ENCODE results near the gene IFITM5. TPM values are rescaled to one million over a fixed set of nuclear protein-coding genes. Genes with fewer than 3 reads are reported as not detected.

Gene IFITM5
- total and polyA plus RNA-seq, 2 of the 4 experiments (the other 2 are of a cell fraction) = not detected

DNA sequence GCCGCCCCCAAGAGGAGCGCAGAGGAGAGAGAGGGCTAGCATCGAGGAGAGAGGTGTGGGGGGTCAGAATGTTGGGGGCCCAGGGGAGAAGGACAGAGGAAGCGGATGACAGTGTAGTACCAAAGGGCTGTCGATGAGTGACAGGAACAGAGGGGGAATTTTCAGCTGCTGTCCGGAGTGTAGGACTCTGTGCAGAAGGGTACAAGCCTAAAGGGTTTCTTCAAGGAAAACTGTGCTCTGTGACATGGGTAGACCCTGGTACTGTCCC lies 26.5 kb downstream of the IFITM5 start:
- 80% methylated on average over 1 of the region's 6 CpGs; no CpG with 5 or more reads in 1 of the 2 experiments for WGBS, 2 experiments (ENCODE audit: extremely low coverage in 2 of 2, insufficient read length in 1 of 2)
- in situ Hi-C loops (cut with MboI; ENCODE audit: low sequenced_read_pairs) = no loop called here
- no peaks in the 10 kb centered on the region for H3K36me3 ChIP-seq (ENCODE audit: control insufficient read depth, insufficient read depth, low read length)

More for the DNA sequence above, 26.5 kb downstream of the IFITM5 start:
- H2AK5ac ChIP-seq (ENCODE audit: low read depth, low read length) = no peak overlapping the region
- ChIA-PET CTCF (no interaction called here), POLR2A (ENCODE audit: unreplicated experiment) (no interaction called here)
- no peak overlapping the region for H3K4me3 ChIP-seq (ENCODE audit: insufficient read depth, low read depth, low read length)
- H3K27ac ChIP-seq (ENCODE audit: insufficient read depth, low read length) = no peak overlapping the region
- no peak overlapping the region for H2AK9ac ChIP-seq (replicated peaks; ENCODE audit: low read depth, low read length, poor library complexity)
- TF ChIP-seq MAZ (IDR thresholded peaks at IDR 0.05; ENCODE audit: borderline replicate concordance, low read depth, low read length) (no peak), MAFK (IDR thresholded peaks at IDR 0.05; ENCODE audit: low read depth, low read length) (no peak), ELK1 (IDR thresholded peaks at IDR 0.05; ENCODE audit: borderline replicate concordance, low read depth, low read length) (no peak), BHLHE40 (IDR thresholded peaks at IDR 0.05; ENCODE audit: low read depth, low read length) (no peak), CHD1 (IDR thresholded peaks at IDR 0.05; ENCODE audit: low read depth, low read length) (no peak), RAD21 (IDR thresholded peaks at IDR 0.05; ENCODE audit: low read length) (no peak), FOS (IDR thresholded peaks at IDR 0.05; ENCODE audit: low read depth, low read length) (no peak), SMC3 (IDR thresholded peaks at IDR 0.05; ENCODE audit: low read depth, low read length) (no peak), CEBPB (IDR thresholded peaks at IDR 0.05; ENCODE audit: low read depth, low read length) (no peak), RFX5 (IDR thresholded peaks at IDR 0.05; ENCODE audit: low read depth, low read length) (no peak), CTCF (conservative IDR thresholded peaks at IDR 0.05; ENCODE audit: low read depth, low read length) (no peak), MXI1 (IDR thresholded peaks at IDR 0.05; ENCODE audit: borderline replicate concordance, low read depth, low read length) (no peak), NFE2L2 (IDR thresholded peaks at IDR 0.05; ENCODE audit: low read depth, low read length) (no peak), POLR2A (IDR thresholded peaks at IDR 0.05; ENCODE audit: low read depth, low read length) (no peak), RCOR1 (IDR thresholded peaks at IDR 0.05; ENCODE audit: insufficient replicate concordance, low read length) (no peak)
- TF ChIP-seq, protein P1, sequence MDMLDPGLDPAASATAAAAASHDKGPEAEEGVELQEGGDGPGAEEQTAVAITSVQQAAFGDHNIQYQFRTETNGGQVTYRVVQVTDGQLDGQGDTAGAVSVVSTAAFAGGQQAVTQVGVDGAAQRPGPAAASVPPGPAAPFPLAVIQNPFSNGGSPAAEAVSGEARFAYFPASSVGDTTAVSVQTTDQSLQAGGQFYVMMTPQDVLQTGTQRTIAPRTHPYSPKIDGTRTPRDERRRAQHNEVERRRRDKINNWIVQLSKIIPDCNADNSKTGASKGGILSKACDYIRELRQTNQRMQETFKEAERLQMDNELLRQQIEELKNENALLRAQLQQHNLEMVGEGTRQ (IDR thresholded peaks at IDR 0.05; ENCODE audit: low read depth, low read length) = no peak
- H4K91ac ChIP-seq (ENCODE audit: insufficient read depth, low read depth, low read length) = no peak overlapping the region
- H2BK20ac ChIP-seq (ENCODE audit: low read depth, low read length) = no peak overlapping the region
- no peaks in the 10 kb centered on the region for H4K20me1 ChIP-seq (ENCODE audit: insufficient read depth, low read length)
- H4K5ac ChIP-seq (ENCODE audit: low read depth, low read length) = no peak overlapping the region
- H3K9ac ChIP-seq (ENCODE audit: low read depth, low read length) = no peak overlapping the region
- ATAC-seq (ENCODE audit: low read depth) (no peak), DNase-seq (no peak)
- H2BK5ac ChIP-seq (ENCODE audit: low read depth, low read length, poor library complexity, severe bottlenecking) = no peak overlapping the region
- no peak overlapping the region for H2BK15ac ChIP-seq (ENCODE audit: low read depth, low read length)
- no peak overlapping the region for H4K8ac ChIP-seq (ENCODE audit: low read depth in 2 of 2, low read length in 2 of 2)
- BruUV-seq (replicated peaks) = no TSS peak
- intact Hi-C loops (cut with micrococcal nuclease) = no loop called here
- H2AFZ ChIP-seq (replicated peaks; ENCODE audit: low read length, poor library complexity) = no peak overlapping the region
- no peak overlapping the region for H3K56ac ChIP-seq (ENCODE audit: extremely low read depth, insufficient read depth, low read length)
- peaks cover 52% of the 10 kb centered on the region for H3K27me3 ChIP-seq (ENCODE audit: control insufficient read depth, insufficient read depth, low read length)
- no peak overlapping the region for H3K14ac ChIP-seq (replicated peaks; ENCODE audit: low read depth, low read length)
- H3K4me1 ChIP-seq (ENCODE audit: control insufficient read depth, insufficient read depth, low read length) = no peaks in the 10 kb centered on the region
- H3K18ac ChIP-seq (ENCODE audit: low read depth, low read length) = no peak overlapping the region
- H2BK120ac ChIP-seq (ENCODE audit: low read depth, low read length) = no peak overlapping the region
- H3K4me2 ChIP-seq (ENCODE audit: low read depth, low read length) = no peak overlapping the region
- H3K9me1 ChIP-seq (ENCODE audit: insufficient read depth, low read length) = no peaks in the 10 kb centered on the region
- H3K79me1 ChIP-seq (ENCODE audit: low read depth in 1 of 2, low read length in 2 of 2) = no peaks in the 10 kb centered on the region
- dilution Hi-C loops (cut with HindIII; ENCODE audit: low sequenced_read_pairs, unreplicated experiment) = no loop called here
- H3K23ac ChIP-seq (ENCODE audit: low read depth, low read length) = no peak overlapping the region
- H3K4ac ChIP-seq (ENCODE audit: low read depth, low read length) = no peak overlapping the region
- H3K9me3 ChIP-seq (ENCODE audit: control insufficient read depth, insufficient read depth, low read length) = peaks cover 6% of the 10 kb centered on the region
